HG03045 (cell line): ENCODE data around the gene RYR2.

Experiments used
- ATAC-seq: cut with Tn5 transposase; IDR thresholded peaks from one replicate; pipeline ENCODE4 v1.9.1; 2021; ENCODE audit warnings: mild to moderate bottlenecking, moderate library complexity; ENCODE audit not compliant: unreplicated experiment

Gene RYR2

GRCh38 chr1:237877631-237878030 is 835.6 kb downstream of the RYR2 start:
- no peak for ATAC-seq

- ATAC-seq, result no peak
Observed at GRCh38 chr1:237878406-237878805, 836.4 kb downstream of the RYR2 start.

GRCh38 chr1:237879195-237879594 is 837.2 kb downstream of the RYR2 start:
- no peak for ATAC-seq
